ENCODE measurements around the gene MTARC2. TPM values are rescaled to one million over a fixed set of nuclear protein-coding genes. Genes with fewer than 3 reads are reported as not detected.
"Not testable (repeated sequence)": the region's sequence is repeated elsewhere in the genome, so short reads cannot be mapped to it uniquely, and the experiment has no call there.

MTARC2 gene
- total RNA-seq, 1 experiment from 2014 or later = 16.5 TPM

- intact Hi-C loops (cut with micrococcal nuclease; ENCODE audit: unreplicated experiment) = loop anchor here (1.0 to 5.0 kb wide), 3 partner anchors 42 to 185 kb away; partner anchors contain the start of gene C1orf115
- no peaks in the 10 kb centered on the region for H3K27me3 ChIP-seq (replicated peaks; ENCODE audit: control insufficient read depth, insufficient read depth, low read length)
- peak overlapping the region; percentile 24 for H3K27ac Mint-ChIP-seq (ENCODE audit: unreplicated experiment)
- no TSS peak for BruUV-seq (replicated peaks)
- DNase-seq = no peak
- no peak overlapping the region for H3K4me3 ChIP-seq (ENCODE audit: low read depth, low read length)
- H3K36me3 Mint-ChIP-seq (ENCODE audit: insufficient read depth, unreplicated experiment) = no peaks in the 10 kb centered on the region
- no peak for TF ChIP-seq CTCF (IDR thresholded peaks at IDR 0.05; ENCODE audit: insufficient read depth in 1 of 2, low read depth in 1 of 2, low read length in 1 of 2, severe bottlenecking in 1 of 2, unreplicated experiment in 1 of 2)
- CTCF ChIA-PET = interaction anchor here (0.6 to 2.9 kb wide), 21 partner anchors 11 to 783 kb away, joined by 3 to 33 read pairs (median 6); partner anchors contain the start of genes C1orf115, MTARC1 and MTARC2
- H3K4me3 Mint-ChIP-seq (ENCODE audit: unreplicated experiment) = no peak overlapping the region
- peaks cover 7% of the 10 kb centered on the region for H3K9me3 Mint-ChIP-seq (ENCODE audit: unreplicated experiment)
- POLR2A ChIA-PET = interaction anchor here (0.9 to 1.3 kb wide), 2 partner anchors 16 to 41 kb away, joined by 3 to 8 read pairs; partner anchors contain the start of gene MTARC2
- no peaks in the 10 kb centered on the region for H3K36me3 ChIP-seq (ENCODE audit: control insufficient read depth, insufficient read depth, low read length)
- no peaks in the 10 kb centered on the region; the same call in 1 of the 2 replicates for H3K9me3 ChIP-seq
- H3K4me1 ChIP-seq = peaks cover 22% of the 10 kb centered on the region
- H3K27me3 Mint-ChIP-seq (ENCODE audit: insufficient read depth, unreplicated experiment) = no peaks in the 10 kb centered on the region
- H3K4me1 Mint-ChIP-seq (ENCODE audit: low read depth, unreplicated experiment) = peaks cover 6% of the 10 kb centered on the region
Measured at GRCh38 chr1:220732621-220733020, 15.5 kb upstream of the MTARC2 start.

GRCh38 chr1:220733086-220733601 lies 15.0 kb upstream of the MTARC2 start:
- peaks cover 7% of the 10 kb centered on the region for H3K9me3 Mint-ChIP-seq (ENCODE audit: unreplicated experiment)
- DNase-seq = peak; percentile 82 to 87
- no peaks in the 10 kb centered on the region for H3K27me3 Mint-ChIP-seq (ENCODE audit: insufficient read depth, unreplicated experiment)
- no peaks in the 10 kb centered on the region for H3K36me3 ChIP-seq (ENCODE audit: control insufficient read depth, insufficient read depth, low read length)
- intact Hi-C loops (cut with micrococcal nuclease; ENCODE audit: unreplicated experiment) = loop anchor here (1.0 to 5.0 kb wide), 3 partner anchors 43 to 186 kb away; partner anchors contain the start of gene C1orf115
- peaks cover 22% of the 10 kb centered on the region for H3K4me1 ChIP-seq
- H3K36me3 Mint-ChIP-seq (ENCODE audit: insufficient read depth, unreplicated experiment) = no peaks in the 10 kb centered on the region
- no peak overlapping the region for H3K4me3 ChIP-seq (ENCODE audit: low read depth, low read length)
- H3K9me3 ChIP-seq = no peaks in the 10 kb centered on the region; the same call in 1 of the 2 replicates
- peak overlapping the region; percentile 24 for H3K27ac Mint-ChIP-seq (ENCODE audit: unreplicated experiment)
- ChIA-PET CTCF (interaction anchor here (0.5 to 2.9 kb wide), 27 partner anchors 11 to 783 kb away, joined by 3 to 33 read pairs (median 5); partner anchors contain the start of genes C1orf115, MTARC1, MTARC2 and RAB3GAP2), POLR2A (interaction anchor here (0.7 to 1.3 kb wide), 3 partner anchors 15 to 54 kb away, joined by 3 to 8 read pairs (median 3); partner anchors contain the start of genes MTARC1 and MTARC2)
- peak; percentile 87 to 89 for TF ChIP-seq CTCF (IDR thresholded peaks at IDR 0.05; ENCODE audit: insufficient read depth in 1 of 2, low read depth in 1 of 2, low read length in 1 of 2, severe bottlenecking in 1 of 2, unreplicated experiment in 1 of 2)
- H3K4me3 Mint-ChIP-seq (ENCODE audit: unreplicated experiment) = no peak overlapping the region
- H3K4me1 Mint-ChIP-seq (ENCODE audit: low read depth, unreplicated experiment) = peaks cover 6% of the 10 kb centered on the region
- no peaks in the 10 kb centered on the region for H3K27me3 ChIP-seq (replicated peaks; ENCODE audit: control insufficient read depth, insufficient read depth, low read length)
- BruUV-seq (replicated peaks) = no TSS peak

GRCh38 chr1:220734571-220735326 lies 13.4 kb upstream of the MTARC2 start:
- no peaks in the 10 kb centered on the region for H3K27me3 ChIP-seq (replicated peaks; ENCODE audit: control insufficient read depth, insufficient read depth, low read length)
- H3K4me1 ChIP-seq = peaks cover 22% of the 10 kb centered on the region
- peak; percentile 56 to 58 for DNase-seq
- peak overlapping the region; percentile 79 for H3K27ac Mint-ChIP-seq (ENCODE audit: unreplicated experiment)
- peaks cover 6% of the 10 kb centered on the region for H3K4me1 Mint-ChIP-seq (ENCODE audit: low read depth, unreplicated experiment)
- peaks cover 7% of the 10 kb centered on the region for H3K9me3 Mint-ChIP-seq (ENCODE audit: unreplicated experiment)
- H3K4me3 Mint-ChIP-seq (ENCODE audit: unreplicated experiment) = peak overlapping the region; percentile 63
- ChIA-PET CTCF (interaction anchor here (1.0 to 2.9 kb wide), 6 partner anchors 13 to 454 kb away, joined by 4 to 19 read pairs (median 12); partner anchors contain the start of genes MTARC1 and MTARC2), POLR2A (interaction anchor here (1.4 kb wide), 1 partner anchor 14 kb away, joined by 7 read pairs; the partner anchor contains the start of gene MTARC2)
- intact Hi-C loops (cut with micrococcal nuclease; ENCODE audit: unreplicated experiment) = loop anchor here (1.0 to 5.0 kb wide), 3 partner anchors 14 to 187 kb away; partner anchors contain the start of gene MTARC2
- H3K27me3 Mint-ChIP-seq (ENCODE audit: insufficient read depth, unreplicated experiment) = no peaks in the 10 kb centered on the region
- peak overlapping the region; percentile 26; the same call in 1 of the 2 replicates for H3K4me3 ChIP-seq (ENCODE audit: low read depth, low read length)
- no peaks in the 10 kb centered on the region for H3K36me3 ChIP-seq (ENCODE audit: control insufficient read depth, insufficient read depth, low read length)
- no peak for TF ChIP-seq CTCF (IDR thresholded peaks at IDR 0.05; ENCODE audit: insufficient read depth in 1 of 2, low read depth in 1 of 2, low read length in 1 of 2, severe bottlenecking in 1 of 2, unreplicated experiment in 1 of 2)
- TSS peak; percentile 91 for BruUV-seq (replicated peaks)
- no peaks in the 10 kb centered on the region; the same call in 1 of the 2 replicates for H3K9me3 ChIP-seq
- H3K36me3 Mint-ChIP-seq (ENCODE audit: insufficient read depth, unreplicated experiment) = no peaks in the 10 kb centered on the region

- H3K27ac Mint-ChIP-seq (ENCODE audit: unreplicated experiment); H3K4me3 Mint-ChIP-seq (ENCODE audit: unreplicated experiment); intact Hi-C loops (cut with micrococcal nuclease; ENCODE audit: unreplicated experiment); BruUV-seq (replicated peaks); DNase-seq; H3K9me3 Mint-ChIP-seq (ENCODE audit: unreplicated experiment); H3K27me3 ChIP-seq (replicated peaks; ENCODE audit: control insufficient read depth, insufficient read depth, low read length); CTCF ChIA-PET; H3K4me3 ChIP-seq (ENCODE audit: low read depth, low read length); POLR2A ChIA-PET; H3K27me3 Mint-ChIP-seq (ENCODE audit: insufficient read depth, unreplicated experiment); H3K9me3 ChIP-seq; H3K36me3 ChIP-seq (ENCODE audit: control insufficient read depth, insufficient read depth, low read length); H3K36me3 Mint-ChIP-seq (ENCODE audit: insufficient read depth, unreplicated experiment): not testable (repeated sequence)
- peaks cover 22% of the 10 kb centered on the region for H3K4me1 ChIP-seq
- peaks cover 12% of the 10 kb centered on the region for H3K4me1 Mint-ChIP-seq (ENCODE audit: low read depth, unreplicated experiment)
Measured at GRCh38 chr1:220736283-220736682, 11.8 kb upstream of the MTARC2 start.

Data from Caco-2 (cell line).